Endothelial cell (in vitro differentiated cells): ENCODE data around the gene PID1. TPM values are rescaled to one million over a fixed set of nuclear protein-coding genes. Genes with fewer than 3 reads are reported as not detected.

ENCODE experiments used
- DNase-seq: peaks from one replicate; pipeline ENCODE4 v3.0.0; 2021; ENCODE audit warnings: low spot score
- H3K27ac Mint-ChIP-seq: one replicate; pipeline ENCODE4 v1.8.0; 2021; ENCODE audit warnings: mixed read lengths, inconsistent platforms; ENCODE audit not compliant: unreplicated experiment
- H3K27me3 Mint-ChIP-seq: one replicate; pipeline ENCODE4 v1.8.0; 2021; ENCODE audit warnings: mild to moderate bottlenecking, moderate library complexity, mixed read lengths, inconsistent platforms; ENCODE audit not compliant: unreplicated experiment
- H3K36me3 Mint-ChIP-seq: one replicate; pipeline ENCODE4 v1.8.0; 2021; ENCODE audit warnings: mild to moderate bottlenecking, low read depth, mixed read lengths, inconsistent platforms; ENCODE audit not compliant: unreplicated experiment
- H3K4me1 Mint-ChIP-seq: one replicate; pipeline ENCODE4 v1.8.0; 2021; ENCODE audit warnings: mild to moderate bottlenecking, mixed read lengths, inconsistent platforms; ENCODE audit not compliant: unreplicated experiment
- H3K4me3 Mint-ChIP-seq: one replicate; pipeline ENCODE4 v1.8.0; 2021; ENCODE audit warnings: mild to moderate bottlenecking, mixed read lengths, inconsistent platforms; ENCODE audit not compliant: unreplicated experiment
- H3K9me3 Mint-ChIP-seq: one replicate; pipeline ENCODE4 v1.8.0; 2021; ENCODE audit warnings: mixed read lengths, inconsistent platforms; ENCODE audit not compliant: unreplicated experiment
- CTCF ChIP-seq: fragments of 200-600 bp; sonication (generic); IDR thresholded peaks from one replicate; pipeline ENCODE4 v1.5.0; 2021; ENCODE audit warnings: antibody characterized with exemption; ENCODE audit not compliant: unreplicated experiment
- total RNA-seq: library from RNA; stranded (reverse); fragmentation: NEBNext Ultra II Directional; extraction: Animal tissue kit (Norgen Biotek cat#: 25700); gene quantifications from one replicate; pipeline ENCODE4 v1.2.1, GENCODE V29; 2021; ENCODE audit not compliant: unreplicated experiment

Gene PID1
- total RNA-seq, 1 donor from 2014 or later: not detected

- Mint-ChIP-seq H3K36me3 (no peaks in the 10 kb centered on the region), H3K4me1 (no peaks in the 10 kb centered on the region), H3K27me3 (no peaks in the 10 kb centered on the region), H3K27ac (no peak overlapping the region), H3K9me3 (peaks cover 5% of the 10 kb centered on the region), H3K4me3 (no peak overlapping the region)
- no peak for DNase-seq
- no peak for TF ChIP-seq CTCF
Observed at GRCh38 chr2:229287823-229288222, 16.7 kb upstream of the PID1 start.

- no peaks in the 10 kb centered on the region for H3K36me3 Mint-ChIP-seq
- H3K4me3 Mint-ChIP-seq: no peak overlapping the region
- TF ChIP-seq CTCF: no peak
- no peak for DNase-seq
- no peaks in the 10 kb centered on the region for H3K9me3 Mint-ChIP-seq
- H3K27ac Mint-ChIP-seq: no peak overlapping the region
- no peaks in the 10 kb centered on the region for H3K4me1 Mint-ChIP-seq
- no peaks in the 10 kb centered on the region for H3K27me3 Mint-ChIP-seq
Observed at GRCh38 chr2:229282758-229283546, 11.9 kb upstream of the PID1 start.

- TF ChIP-seq CTCF: no peak
- H3K27ac Mint-ChIP-seq: no peak overlapping the region
Observed at GRCh38 chr2:229279516-229279915, 8.4 kb upstream of the PID1 start.

GRCh38 chr2:229275506-229275905, 4.4 kb upstream of the PID1 start:
- Mint-ChIP-seq H3K27ac (no peak overlapping the region), H3K4me3 (no peak overlapping the region), H3K36me3 (no peaks in the 10 kb centered on the region), H3K9me3 (no peaks in the 10 kb centered on the region), H3K4me1 (no peaks in the 10 kb centered on the region), H3K27me3 (no peaks in the 10 kb centered on the region)
- no peak for TF ChIP-seq CTCF
- no peak for DNase-seq

More at GRCh38 chr2:229279516-229279915, 8.4 kb upstream of the PID1 start:
- Mint-ChIP-seq H3K4me3 (no peak overlapping the region), H3K9me3 (no peaks in the 10 kb centered on the region), H3K4me1 (no peaks in the 10 kb centered on the region), H3K36me3 (no peaks in the 10 kb centered on the region), H3K27me3 (no peaks in the 10 kb centered on the region)
- no peak for DNase-seq

GRCh38 chr2:229273723-229274338, 2.7 kb upstream of the PID1 start:
- H3K27me3 Mint-ChIP-seq: no peaks in the 10 kb centered on the region
- H3K9me3 Mint-ChIP-seq: no peaks in the 10 kb centered on the region
- no peaks in the 10 kb centered on the region for H3K36me3 Mint-ChIP-seq
- no peak overlapping the region for H3K27ac Mint-ChIP-seq
- H3K4me1 Mint-ChIP-seq: no peaks in the 10 kb centered on the region
- peak; percentile 30 for TF ChIP-seq CTCF
- peak; percentile 55 for DNase-seq
- H3K4me3 Mint-ChIP-seq: no peak overlapping the region
